Measurements from ENCODE around the gene TBX10. TPM values are rescaled to one million over a fixed set of nuclear protein-coding genes. Genes with fewer than 3 reads are reported as not detected.
"Not testable (repeated sequence)": the region's sequence is repeated elsewhere in the genome, so short reads cannot be mapped to it uniquely, and the experiment has no call there.

Gene TBX10
- total RNA-seq, 2 experiments from 2014 or later: not detected

GRCh38 chr11:67599149-67599548 lies 40.4 kb downstream of the TBX10 start:
- Mint-ChIP-seq H3K27ac (no peak overlapping the region), H3K4me3 (no peak overlapping the region), H3K27me3 (peaks cover 21% of the 10 kb centered on the region), H3K9me3 (no peaks in the 10 kb centered on the region), H3K36me3 (ENCODE audit: low read depth) (no peaks in the 10 kb centered on the region), H3K4me1 (peaks cover 14% of the 10 kb centered on the region)
- DNase-seq: no peak
- CTCF ChIA-PET: no interaction called here
- POLR2A ChIA-PET: no interaction called here

GRCh38 chr11:67597963-67598362 lies 41.6 kb downstream of the TBX10 start:
- H3K4me3 Mint-ChIP-seq; H3K36me3 Mint-ChIP-seq (ENCODE audit: low read depth); POLR2A ChIA-PET; DNase-seq; CTCF ChIA-PET; H3K27ac Mint-ChIP-seq; H3K9me3 Mint-ChIP-seq: not testable (repeated sequence)
- Mint-ChIP-seq H3K4me1 (peaks cover 14% of the 10 kb centered on the region), H3K27me3 (peaks cover 21% of the 10 kb centered on the region)

DNA sequence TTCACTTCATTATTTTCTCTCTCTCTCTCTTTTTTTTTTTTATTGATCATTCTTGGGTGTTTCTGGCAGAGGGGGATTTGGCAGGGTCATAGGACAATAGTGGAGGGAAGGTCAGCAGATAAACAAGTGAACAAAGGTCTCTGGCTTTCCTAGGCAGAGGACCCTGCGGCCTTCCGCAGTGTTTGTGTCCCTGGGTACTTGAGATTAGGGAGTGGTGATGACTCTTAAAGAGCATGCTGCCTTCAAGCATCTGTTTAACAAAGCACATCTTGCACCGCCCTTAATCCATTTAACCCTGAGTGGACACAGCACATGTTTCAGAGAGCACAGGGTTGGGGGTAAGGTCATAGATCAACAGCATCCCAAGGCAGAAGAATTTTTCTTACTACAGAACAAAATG lies 42.1 kb downstream of the TBX10 start:
- POLR2A ChIA-PET; H3K4me3 Mint-ChIP-seq; H3K27ac Mint-ChIP-seq; H3K36me3 Mint-ChIP-seq (ENCODE audit: low read depth); CTCF ChIA-PET; H3K9me3 Mint-ChIP-seq; DNase-seq: not testable (repeated sequence)
- peaks cover 14% of the 10 kb centered on the region for H3K4me1 Mint-ChIP-seq
- H3K27me3 Mint-ChIP-seq: peaks cover 17% of the 10 kb centered on the region

DNA sequence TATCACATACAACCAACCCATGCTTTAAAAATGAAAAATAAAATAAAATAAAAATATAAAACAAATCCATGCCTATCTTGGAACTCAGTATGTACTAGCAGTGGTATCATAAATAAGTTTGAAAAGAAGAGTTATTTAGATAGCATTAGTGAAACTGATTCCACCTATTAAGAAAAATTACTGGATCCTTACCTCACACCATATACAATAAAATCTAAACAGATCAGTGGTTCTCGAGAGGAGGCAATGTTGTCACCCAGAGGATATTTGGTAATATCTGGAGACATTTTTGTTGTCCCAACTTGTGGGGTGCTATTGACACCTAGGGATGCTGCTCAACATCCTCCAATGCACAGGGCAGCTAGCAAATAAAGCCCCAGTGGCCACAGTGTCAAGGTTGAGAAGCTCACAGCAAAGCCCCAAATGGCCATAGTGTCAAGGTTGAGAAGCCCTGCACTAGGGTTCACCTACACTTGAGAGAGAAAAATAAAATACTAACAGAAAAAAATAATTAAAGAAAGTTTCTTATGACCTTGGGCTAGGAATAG lies 42.7 kb downstream of the TBX10 start:
- Mint-ChIP-seq H3K9me3 (no peaks in the 10 kb centered on the region), H3K27ac (no peak overlapping the region), H3K36me3 (ENCODE audit: low read depth) (no peaks in the 10 kb centered on the region), H3K4me1 (peaks cover 14% of the 10 kb centered on the region), H3K4me3 (no peak overlapping the region), H3K27me3 (peaks cover 17% of the 10 kb centered on the region)
- POLR2A ChIA-PET: no interaction called here
- CTCF ChIA-PET: no interaction called here
- no peak for DNase-seq

GRCh38 chr11:67594480-67594879 lies 45.1 kb downstream of the TBX10 start:
- Mint-ChIP-seq H3K4me1 (peaks cover under 1% of the 10 kb centered on the region), H3K27me3 (peaks cover 4% of the 10 kb centered on the region), H3K9me3 (no peaks in the 10 kb centered on the region), H3K4me3 (no peak overlapping the region), H3K27ac (no peak overlapping the region), H3K36me3 (ENCODE audit: low read depth) (no peaks in the 10 kb centered on the region)
- DNase-seq: no peak
- ChIA-PET CTCF (no interaction called here), POLR2A (no interaction called here)

- no peak for DNase-seq
- H3K27ac Mint-ChIP-seq: no peak overlapping the region
- peaks cover 4% of the 10 kb centered on the region for H3K27me3 Mint-ChIP-seq
- POLR2A ChIA-PET: no interaction called here
- H3K4me3 Mint-ChIP-seq: no peak overlapping the region
- no peaks in the 10 kb centered on the region for H3K4me1 Mint-ChIP-seq
- CTCF ChIA-PET: no interaction called here
- H3K36me3 Mint-ChIP-seq (ENCODE audit: low read depth): no peaks in the 10 kb centered on the region
- no peaks in the 10 kb centered on the region for H3K9me3 Mint-ChIP-seq
Measured at GRCh38 chr11:67593565-67593905, 46.0 kb downstream of the TBX10 start.

DNA sequence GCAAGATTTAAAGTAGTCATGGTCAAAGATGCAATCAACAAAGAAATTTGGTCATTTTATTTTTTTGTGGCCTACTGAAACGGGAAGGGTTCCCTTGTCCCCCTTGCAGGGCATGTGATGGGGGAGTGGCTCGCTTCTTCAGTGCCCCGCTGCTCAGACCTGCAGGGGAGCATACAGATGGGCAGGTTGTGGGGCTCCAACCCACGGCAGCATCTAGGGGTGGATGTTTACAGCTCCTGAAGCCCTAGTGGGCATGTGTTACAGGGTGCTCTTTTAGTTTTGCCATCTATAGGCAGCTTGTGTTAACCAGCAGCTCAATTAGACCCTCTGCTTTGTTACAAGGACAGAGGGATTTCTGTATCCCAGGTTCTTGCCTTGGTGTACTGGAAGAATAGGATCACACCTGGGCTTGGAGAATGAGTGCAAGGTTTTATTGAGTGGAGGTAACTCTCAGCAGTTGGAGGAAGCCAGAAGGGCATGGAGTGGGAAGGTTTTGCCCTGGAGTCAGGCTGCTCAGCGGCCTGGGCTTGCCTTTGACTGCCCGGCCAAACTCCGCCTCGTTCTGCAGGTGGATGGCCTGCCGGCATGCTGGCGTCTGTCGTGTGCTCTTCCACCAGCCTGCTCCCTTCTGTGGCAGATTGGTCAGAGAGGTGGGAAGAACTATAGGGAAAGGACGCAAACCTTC lies 46.5 kb downstream of the TBX10 start:
- H3K27me3 Mint-ChIP-seq: peaks cover 4% of the 10 kb centered on the region
- DNase-seq: no peak
- no peaks in the 10 kb centered on the region for H3K9me3 Mint-ChIP-seq
- H3K36me3 Mint-ChIP-seq (ENCODE audit: low read depth): peaks cover under 1% of the 10 kb centered on the region
- H3K4me1 Mint-ChIP-seq: no peaks in the 10 kb centered on the region
- CTCF ChIA-PET: interaction anchor here (1.4 kb wide), 1 partner anchor 10 kb away, joined by 5 read pairs; the partner anchor contains the start of gene GSTP1
- no peak overlapping the region for H3K27ac Mint-ChIP-seq
- POLR2A ChIA-PET: no interaction called here
- H3K4me3 Mint-ChIP-seq: no peak overlapping the region

- H3K4me1 Mint-ChIP-seq: peaks cover 22% of the 10 kb centered on the region
- H3K27ac Mint-ChIP-seq, POLR2A ChIA-PET, DNase-seq, H3K27me3 Mint-ChIP-seq, H3K4me3 Mint-ChIP-seq, H3K9me3 Mint-ChIP-seq: not testable (repeated sequence)
- H3K36me3 Mint-ChIP-seq (ENCODE audit: low read depth): peaks cover 29% of the 10 kb centered on the region
- CTCF ChIA-PET: interaction anchor here (1.9 kb wide), 1 partner anchor 25 kb away, joined by 4 read pairs; no protein-coding TSS in a partner anchor
Measured at GRCh38 chr11:67588899-67589415, 50.6 kb downstream of the TBX10 start.

DNA sequence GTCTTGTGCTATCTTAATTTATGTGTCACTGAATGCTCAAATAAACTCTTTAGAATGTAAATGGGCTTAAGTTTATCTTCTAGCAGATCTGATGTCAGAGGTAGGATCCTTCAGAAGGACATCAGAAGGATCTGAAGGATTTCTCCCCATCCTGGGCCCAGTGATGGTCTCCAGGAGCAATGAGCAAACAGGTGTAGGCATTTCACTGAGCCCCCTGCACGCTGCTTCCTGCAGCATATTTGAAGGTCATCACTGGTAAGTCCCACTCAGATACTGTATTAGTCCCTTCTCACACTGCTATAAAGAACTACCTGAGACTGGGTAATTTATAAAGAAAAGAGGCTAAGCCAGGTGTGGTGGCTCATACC lies 51.4 kb downstream of the TBX10 start:
- ChIA-PET CTCF (no interaction called here), POLR2A (no interaction called here)
- H3K27ac Mint-ChIP-seq: no peak overlapping the region
- H3K4me1 Mint-ChIP-seq: peaks cover 25% of the 10 kb centered on the region
- DNase-seq: no peak
- H3K9me3 Mint-ChIP-seq: no peaks in the 10 kb centered on the region
- no peaks in the 10 kb centered on the region for H3K27me3 Mint-ChIP-seq
- H3K4me3 Mint-ChIP-seq: no peak overlapping the region
- peaks cover 29% of the 10 kb centered on the region for H3K36me3 Mint-ChIP-seq (ENCODE audit: low read depth)

- DNase-seq: no peak
- Mint-ChIP-seq H3K27ac (peak overlapping the region; percentile 17), H3K9me3 (no peaks in the 10 kb centered on the region), H3K27me3 (peaks cover 3% of the 10 kb centered on the region), H3K36me3 (ENCODE audit: low read depth) (peaks cover 29% of the 10 kb centered on the region), H3K4me3 (no peak overlapping the region), H3K4me1 (peaks cover 36% of the 10 kb centered on the region)
- CTCF ChIA-PET: no interaction called here
- POLR2A ChIA-PET: interaction anchor here (0.7 kb wide), 1 partner anchor 28 kb away, joined by 3 read pairs; no protein-coding TSS in a partner anchor
Measured at GRCh38 chr11:67586568-67587250, 52.9 kb downstream of the TBX10 start.

- CTCF ChIA-PET: no interaction called here
- H3K27ac Mint-ChIP-seq: peak overlapping the region; percentile 32
- H3K36me3 Mint-ChIP-seq (ENCODE audit: low read depth): peaks cover 29% of the 10 kb centered on the region
- no peak overlapping the region for H3K4me3 Mint-ChIP-seq
- H3K4me1 Mint-ChIP-seq: peaks cover 36% of the 10 kb centered on the region
- POLR2A ChIA-PET: no interaction called here
- no peaks in the 10 kb centered on the region for H3K9me3 Mint-ChIP-seq
- no peak for DNase-seq
- peaks cover 9% of the 10 kb centered on the region for H3K27me3 Mint-ChIP-seq
Measured at GRCh38 chr11:67585911-67586310, 53.7 kb downstream of the TBX10 start.

- DNase-seq: no peak
- Mint-ChIP-seq H3K27me3 (peaks cover 12% of the 10 kb centered on the region), H3K9me3 (no peaks in the 10 kb centered on the region), H3K4me1 (peaks cover 38% of the 10 kb centered on the region), H3K36me3 (ENCODE audit: low read depth) (peaks cover 29% of the 10 kb centered on the region), H3K27ac (peak overlapping the region; percentile 50), H3K4me3 (peak overlapping the region; percentile 65)
- ChIA-PET POLR2A (interaction anchor here (1.0 to 1.3 kb wide), 2 partner anchors 29 to 44 kb away, joined by 3 to 8 read pairs; partner anchors contain the start of gene NUDT8), CTCF (interaction anchor here (1.3 kb wide), 1 partner anchor 24 kb away, joined by 3 read pairs; no protein-coding TSS in a partner anchor)
Measured at GRCh38 chr11:67584881-67585873, 54.4 kb downstream of the TBX10 start.
